ENCODE results near the gene RHOB. TPM values are rescaled to one million over a fixed set of nuclear protein-coding genes. Genes with fewer than 3 reads are reported as not detected.

RHOB gene
- polyA plus RNA-seq, 1 donor from 2014 or later, result 205 TPM

GRCh38 chr2:20451341-20451740 is 4.5 kb downstream of the RHOB start:
- no peak overlapping the region for H3K9ac ChIP-seq (ENCODE audit: low read length)
- H3K9me2 ChIP-seq (ENCODE audit: insufficient read depth, low read length), result no peaks in the 10 kb centered on the region
- H3K4me3 ChIP-seq (ENCODE audit: low read length), result no peak overlapping the region
- H3K4me2 ChIP-seq (ENCODE audit: low read length), result no peak overlapping the region
- TF ChIP-seq EP300 (conservative IDR thresholded peaks at IDR 0.05; ENCODE audit: poor library complexity, severe bottlenecking) (no peak), MXI1 (conservative IDR thresholded peaks at IDR 0.05; ENCODE audit: poor library complexity, severe bottlenecking) (no peak), EZH2 (IDR thresholded peaks at IDR 0.05; ENCODE audit: borderline replicate concordance, insufficient read depth, low read length, poor library complexity, severe bottlenecking) (no peak), REST (IDR thresholded peaks at IDR 0.05; ENCODE audit: borderline replicate concordance) (no peak), SMC3 (conservative IDR thresholded peaks at IDR 0.05; ENCODE audit: poor library complexity) (no peak), TAF1 (IDR thresholded peaks at IDR 0.05; ENCODE audit: low read depth) (no peak), POLR2AphosphoS5 (IDR thresholded peaks at IDR 0.05) (no peak), CTCF (IDR thresholded peaks at IDR 0.05; ENCODE audit: poor library complexity, severe bottlenecking) (no peak)
- H3K27me3 ChIP-seq (ENCODE audit: insufficient read depth, low read depth, low read length), result no peaks in the 10 kb centered on the region
- no peaks in the 10 kb centered on the region for H3K9me3 ChIP-seq (ENCODE audit: low read length)
- peaks cover 23% of the 10 kb centered on the region for H4K20me1 ChIP-seq (ENCODE audit: insufficient read depth)
- H3K79me2 ChIP-seq (replicated peaks; ENCODE audit: insufficient read depth, low read length), result peaks cover 31% of the 10 kb centered on the region
- no peaks in the 10 kb centered on the region for H3K36me3 ChIP-seq (ENCODE audit: insufficient read depth, low read length)
- no peak overlapping the region for H3K27ac ChIP-seq (ENCODE audit: low read length)
- H2AFZ ChIP-seq (ENCODE audit: low read depth, low read length), result no peak overlapping the region
- no peaks in the 10 kb centered on the region for H3F3A ChIP-seq (ENCODE audit: insufficient read depth, low read length, poor library complexity, severe bottlenecking)

GRCh38 chr2:20451761-20452499 is 5.1 kb downstream of the RHOB start:
- Histone ChIP-seq H2AFZ (ENCODE audit: low read depth, low read length) (no peak overlapping the region), H3K9me3 (ENCODE audit: low read length) (no peaks in the 10 kb centered on the region), H3K79me2 (replicated peaks; ENCODE audit: insufficient read depth, low read length) (peaks cover 31% of the 10 kb centered on the region), H3K27me3 (ENCODE audit: insufficient read depth, low read depth, low read length) (no peaks in the 10 kb centered on the region), H3K4me3 (ENCODE audit: low read length) (no peak overlapping the region), H3F3A (ENCODE audit: insufficient read depth, low read length, poor library complexity, severe bottlenecking) (no peaks in the 10 kb centered on the region), H3K4me2 (ENCODE audit: low read length) (no peak overlapping the region), H3K9ac (ENCODE audit: low read length) (no peak overlapping the region), H4K20me1 (ENCODE audit: insufficient read depth) (peaks cover 23% of the 10 kb centered on the region), H3K36me3 (ENCODE audit: insufficient read depth, low read length) (no peaks in the 10 kb centered on the region), H3K27ac (ENCODE audit: low read length) (no peak overlapping the region), H3K9me2 (ENCODE audit: insufficient read depth, low read length) (no peaks in the 10 kb centered on the region)
- TF ChIP-seq TAF1 (IDR thresholded peaks at IDR 0.05; ENCODE audit: low read depth) (no peak), REST (IDR thresholded peaks at IDR 0.05; ENCODE audit: borderline replicate concordance) (no peak), EP300 (conservative IDR thresholded peaks at IDR 0.05; ENCODE audit: poor library complexity, severe bottlenecking) (no peak), EZH2 (IDR thresholded peaks at IDR 0.05; ENCODE audit: borderline replicate concordance, insufficient read depth, low read length, poor library complexity, severe bottlenecking) (no peak), POLR2AphosphoS5 (IDR thresholded peaks at IDR 0.05) (no peak), RAD21 (conservative IDR thresholded peaks at IDR 0.05) (no peak), SMC3 (conservative IDR thresholded peaks at IDR 0.05; ENCODE audit: poor library complexity) (no peak), CTCF (IDR thresholded peaks at IDR 0.05; ENCODE audit: poor library complexity, severe bottlenecking) (no peak), MXI1 (conservative IDR thresholded peaks at IDR 0.05; ENCODE audit: poor library complexity, severe bottlenecking) (no peak)
